Endothelial cell (in vitro differentiated cells): ENCODE measurements around the gene MSRB1. TPM values are rescaled to one million over a fixed set of nuclear protein-coding genes. Genes with fewer than 3 reads are reported as not detected.

ENCODE experiments used
- DNase-seq: peaks from one replicate; pipeline ENCODE4 v3.0.0; 2021; ENCODE audit warnings: low spot score
- H3K27ac Mint-ChIP-seq: one replicate; pipeline ENCODE4 v1.8.0; 2021; ENCODE audit warnings: mixed read lengths, inconsistent platforms; ENCODE audit not compliant: unreplicated experiment
- H3K27me3 Mint-ChIP-seq: one replicate; pipeline ENCODE4 v1.8.0; 2021; ENCODE audit warnings: mild to moderate bottlenecking, moderate library complexity, mixed read lengths, inconsistent platforms; ENCODE audit not compliant: unreplicated experiment
- H3K36me3 Mint-ChIP-seq: one replicate; pipeline ENCODE4 v1.8.0; 2021; ENCODE audit warnings: mild to moderate bottlenecking, low read depth, mixed read lengths, inconsistent platforms; ENCODE audit not compliant: unreplicated experiment
- H3K4me1 Mint-ChIP-seq: one replicate; pipeline ENCODE4 v1.8.0; 2021; ENCODE audit warnings: mild to moderate bottlenecking, mixed read lengths, inconsistent platforms; ENCODE audit not compliant: unreplicated experiment
- H3K4me3 Mint-ChIP-seq: one replicate; pipeline ENCODE4 v1.8.0; 2021; ENCODE audit warnings: mild to moderate bottlenecking, mixed read lengths, inconsistent platforms; ENCODE audit not compliant: unreplicated experiment
- H3K9me3 Mint-ChIP-seq: one replicate; pipeline ENCODE4 v1.8.0; 2021; ENCODE audit warnings: mixed read lengths, inconsistent platforms; ENCODE audit not compliant: unreplicated experiment
- CTCF ChIP-seq: fragments of 200-600 bp; sonication (generic); IDR thresholded peaks from one replicate; pipeline ENCODE4 v1.5.0; 2021; ENCODE audit warnings: antibody characterized with exemption; ENCODE audit not compliant: unreplicated experiment
- total RNA-seq: library from RNA; stranded (reverse); fragmentation: NEBNext Ultra II Directional; extraction: Animal tissue kit (Norgen Biotek cat#: 25700); gene quantifications from one replicate; pipeline ENCODE4 v1.2.1, GENCODE V29; 2021; ENCODE audit not compliant: unreplicated experiment

Gene MSRB1
- total RNA-seq, 1 donor from 2014 or later = 18.1 TPM

GRCh38 chr16:1971796-1972489 is 28.9 kb upstream of the MSRB1 start, which contains the start of gene TBL3:
TSS of gene TBL3 (plus strand) at chr16:1972053. CDS start at chr16:1972165, 112 bp downstream.
- H3K27me3 Mint-ChIP-seq = peaks cover 10% of the 10 kb centered on the region
- H3K9me3 Mint-ChIP-seq = no peaks in the 10 kb centered on the region
- DNase-seq = peak; percentile 95
- no peaks in the 10 kb centered on the region for H3K36me3 Mint-ChIP-seq
- H3K4me3 Mint-ChIP-seq = peak within 1 kb of the TSS; percentile 98
- H3K4me1 Mint-ChIP-seq = peaks cover 12% of the 10 kb centered on the region
- H3K27ac Mint-ChIP-seq = peak within 1 kb of the TSS; percentile 99
- TF ChIP-seq CTCF = no peak

GRCh38 chr16:1968146-1968953 is 25.4 kb upstream of the MSRB1 start:
- no peak for TF ChIP-seq CTCF
- H3K4me1 Mint-ChIP-seq = peaks cover 26% of the 10 kb centered on the region
- H3K27ac Mint-ChIP-seq = no peak overlapping the region
- H3K4me3 Mint-ChIP-seq = no peak overlapping the region
- peaks cover 9% of the 10 kb centered on the region for H3K27me3 Mint-ChIP-seq
- peaks cover 5% of the 10 kb centered on the region for H3K36me3 Mint-ChIP-seq
- no peaks in the 10 kb centered on the region for H3K9me3 Mint-ChIP-seq
- no peak for DNase-seq

- Mint-ChIP-seq H3K4me3 (peak within 1 kb of the TSS; percentile 95), H3K36me3 (peaks cover 10% of the 10 kb centered on the region), H3K4me1 (peaks cover 20% of the 10 kb centered on the region), H3K27me3 (peaks cover 5% of the 10 kb centered on the region), H3K27ac (peak within 1 kb of the TSS; percentile 94), H3K9me3 (no peaks in the 10 kb centered on the region)
- TF ChIP-seq CTCF = no peak
- DNase-seq = no peak
Measured at GRCh38 chr16:1966460-1966859, 23.5 kb upstream of the MSRB1 start, which contains the start of gene RNF151. TSS of gene RNF151 (plus strand) at chr16:1966856. CDS start at chr16:1966882, 26 bp downstream.

DNA sequence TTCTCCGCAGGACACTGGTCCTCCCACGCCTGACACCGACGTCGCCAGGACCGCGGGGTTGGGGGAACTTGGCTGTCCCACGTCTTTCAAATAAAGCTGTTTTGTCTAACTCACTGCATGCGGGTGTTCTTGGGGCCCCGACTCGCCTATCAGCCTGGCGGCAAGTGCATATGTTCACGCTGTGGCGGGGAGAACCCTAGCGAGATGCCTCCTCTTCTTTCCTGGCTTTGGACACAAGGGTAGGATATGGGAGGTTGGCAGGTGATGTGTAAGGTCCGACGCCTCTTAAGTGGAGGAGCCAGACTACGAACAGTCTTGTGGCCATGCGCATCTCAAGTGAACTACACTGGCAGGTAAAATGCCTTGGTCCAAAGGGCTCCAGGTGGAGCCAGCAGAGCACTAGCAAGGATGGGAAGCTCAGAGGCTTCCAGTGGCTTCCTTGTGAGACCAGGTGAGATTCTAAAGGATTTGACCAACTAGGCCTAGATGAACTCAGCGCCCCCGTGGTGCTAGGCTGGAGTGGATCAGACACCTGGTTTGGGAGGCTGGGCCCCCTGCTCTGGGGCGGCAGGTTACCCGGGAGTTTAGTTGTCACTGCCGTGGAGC is 22.5 kb upstream of the MSRB1 start:
- Mint-ChIP-seq H3K27ac (peak overlapping the region; percentile 94), H3K4me1 (peaks cover 23% of the 10 kb centered on the region), H3K27me3 (peaks cover 3% of the 10 kb centered on the region), H3K36me3 (peaks cover 15% of the 10 kb centered on the region), H3K9me3 (no peaks in the 10 kb centered on the region), H3K4me3 (peak overlapping the region; percentile 95)
- DNase-seq = no peak
- no peak for TF ChIP-seq CTCF
